HG02981 (cell line): ENCODE results near the gene DGCR2.
"Not testable (repeated sequence)": the region's sequence is repeated elsewhere in the genome, so short reads cannot be mapped to it uniquely, and the experiment has no call there.

Source experiments
- ATAC-seq: cut with Tn5 transposase; IDR thresholded peaks from one replicate; pipeline ENCODE4 v1.9.1; 2021; ENCODE audit warnings: mild to moderate bottlenecking, moderate library complexity; ENCODE audit not compliant: unreplicated experiment

The DGCR2 gene, protein sequence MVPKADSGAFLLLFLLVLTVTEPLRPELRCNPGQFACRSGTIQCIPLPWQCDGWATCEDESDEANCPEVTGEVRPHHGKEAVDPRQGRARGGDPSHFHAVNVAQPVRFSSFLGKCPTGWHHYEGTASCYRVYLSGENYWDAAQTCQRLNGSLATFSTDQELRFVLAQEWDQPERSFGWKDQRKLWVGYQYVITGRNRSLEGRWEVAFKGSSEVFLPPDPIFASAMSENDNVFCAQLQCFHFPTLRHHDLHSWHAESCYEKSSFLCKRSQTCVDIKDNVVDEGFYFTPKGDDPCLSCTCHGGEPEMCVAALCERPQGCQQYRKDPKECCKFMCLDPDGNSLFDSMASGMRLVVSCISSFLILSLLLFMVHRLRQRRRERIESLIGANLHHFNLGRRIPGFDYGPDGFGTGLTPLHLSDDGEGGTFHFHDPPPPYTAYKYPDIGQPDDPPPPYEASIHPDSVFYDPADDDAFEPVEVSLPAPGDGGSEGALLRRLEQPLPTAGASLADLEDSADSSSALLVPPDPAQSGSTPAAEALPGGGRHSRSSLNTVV

DNA sequence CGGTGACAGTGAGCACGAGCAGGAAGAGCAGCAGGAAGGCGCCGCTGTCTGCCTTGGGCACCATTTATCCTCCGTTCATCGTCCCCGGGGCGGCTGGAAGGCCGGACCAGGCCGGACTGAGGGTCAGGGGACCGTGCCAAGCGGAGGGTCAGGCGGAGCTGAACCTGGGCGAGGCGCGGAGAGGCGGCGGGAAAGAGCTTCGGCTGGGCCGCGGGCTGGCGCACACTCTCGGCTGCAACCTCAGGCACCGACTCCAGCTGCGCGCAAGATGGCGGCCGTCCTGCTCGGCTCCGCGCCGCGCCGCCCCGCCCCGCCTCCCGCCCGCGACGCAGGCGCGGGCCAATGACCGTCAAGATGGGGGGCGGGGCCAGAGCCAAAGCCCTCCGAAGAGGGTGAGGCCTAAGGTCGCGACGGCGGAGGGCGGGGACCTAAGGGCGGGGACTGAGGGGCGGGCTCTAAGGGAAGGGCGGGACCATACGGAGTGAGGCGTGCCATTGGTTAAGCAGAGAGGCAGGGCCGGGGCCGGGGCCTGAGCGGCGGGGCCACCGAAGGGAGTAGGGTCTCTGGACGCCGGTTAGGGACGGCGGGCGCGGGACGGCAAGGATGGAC, at the start of gene DGCR2:
DGCR2 (minus strand) TSS at position 270 of the 609 bp plus-strand sequence; CDS start at position 64, 206 bp downstream.
- ATAC-seq = peak; percentile 86

DNA sequence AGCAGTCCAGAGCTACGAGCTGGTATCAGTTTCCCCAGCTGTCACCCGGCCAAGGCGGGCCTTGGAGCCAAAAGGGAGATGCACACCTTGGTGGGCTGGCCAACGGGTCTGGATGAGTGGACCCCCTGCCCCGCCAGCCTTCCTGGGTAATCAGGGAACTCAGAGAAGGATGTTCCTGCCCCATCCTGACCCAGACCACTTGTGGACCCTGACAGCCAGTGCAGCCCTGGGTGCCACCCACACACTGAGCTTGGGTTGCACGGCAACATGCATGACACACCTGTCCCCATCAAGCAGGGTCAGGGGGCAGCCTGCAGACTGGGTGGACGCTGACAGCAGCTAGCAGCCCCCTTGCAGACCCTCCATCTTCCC, 47.7 kb upstream of the DGCR2 start:
- no peak for ATAC-seq

DNA sequence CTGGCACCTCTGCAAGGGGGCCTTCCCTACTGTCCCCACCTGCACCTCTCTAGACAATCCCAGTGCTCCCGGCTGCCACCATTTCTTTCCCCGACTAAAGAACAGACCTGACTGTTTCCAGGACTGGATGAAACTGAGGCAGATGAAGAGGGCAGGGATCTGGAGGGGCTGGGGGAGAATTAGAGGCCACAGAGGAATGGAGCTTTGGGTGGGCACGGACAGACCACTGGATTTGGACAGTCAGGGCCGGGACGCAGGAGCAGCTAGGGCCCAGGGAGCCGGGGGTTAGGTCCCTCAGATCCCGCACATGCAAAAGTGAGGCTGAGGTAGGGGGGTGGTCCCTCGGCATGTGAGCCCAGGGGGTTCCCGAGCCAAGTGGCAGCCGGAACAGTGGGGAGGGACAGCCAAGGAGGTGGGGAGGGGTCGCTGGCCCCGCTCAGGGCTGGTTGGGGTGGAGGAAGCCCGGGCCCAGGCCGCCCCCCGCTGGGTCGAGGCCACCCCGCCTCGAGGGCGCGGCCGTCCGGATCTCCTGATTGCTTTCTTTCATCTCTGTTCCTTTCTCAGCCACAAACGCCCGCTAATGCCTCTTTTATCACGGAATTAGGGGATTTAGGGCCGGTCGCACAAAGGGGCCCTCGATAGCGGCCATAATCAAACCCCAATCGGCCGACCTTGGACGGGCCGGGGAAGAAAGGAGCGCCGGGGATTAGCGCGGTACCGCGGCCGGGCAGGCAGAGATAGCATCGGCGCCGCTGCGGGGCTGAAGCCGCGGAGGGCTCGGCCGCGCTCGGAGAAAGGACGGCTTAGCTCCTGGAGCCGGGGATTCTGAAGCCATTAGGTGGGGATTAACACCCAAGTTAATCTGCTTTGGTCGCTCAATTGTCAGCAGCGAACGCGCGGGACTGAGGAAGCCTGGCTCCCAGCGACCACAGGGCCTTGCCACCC, 47.1 kb upstream of the DGCR2 start:
- ATAC-seq = no peak

DNA sequence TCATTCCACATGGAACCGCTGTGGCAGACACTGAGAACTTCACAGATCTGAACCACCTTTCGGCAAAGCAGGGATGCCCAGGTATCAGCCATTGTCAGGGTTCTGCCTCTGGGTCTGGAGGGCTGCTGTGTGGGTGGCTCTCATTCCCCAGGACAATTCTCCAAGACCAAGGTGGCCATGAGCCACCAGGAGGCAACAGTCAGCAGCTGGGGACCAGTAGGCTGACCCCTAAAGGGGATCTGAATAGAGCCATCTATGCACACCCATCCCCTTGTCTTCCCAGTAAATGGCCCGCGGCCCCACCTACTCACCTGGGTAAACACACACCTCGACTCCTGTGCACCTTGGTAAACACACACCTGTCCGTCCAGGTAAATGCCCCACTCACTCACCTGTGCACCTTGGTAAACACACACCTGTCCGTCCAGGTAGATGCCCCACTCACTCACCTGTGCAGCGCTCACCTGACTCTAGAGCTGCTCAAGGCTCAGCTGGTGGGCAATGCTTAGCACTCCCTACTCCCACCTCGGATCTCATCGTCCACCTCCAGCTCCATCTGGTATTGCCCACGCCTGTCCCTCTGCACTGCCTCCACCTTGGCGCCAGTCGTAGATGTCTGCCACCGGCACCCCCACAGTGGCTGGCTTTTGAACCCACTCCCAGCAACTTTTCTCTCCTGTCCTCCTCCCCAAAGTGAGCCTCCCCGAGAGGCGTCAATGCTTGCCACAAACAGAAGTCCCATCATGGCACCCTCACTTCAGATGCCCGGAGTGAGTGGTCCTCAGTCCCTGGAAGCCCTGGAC, 46.1 kb upstream of the DGCR2 start:
- ATAC-seq = no peak

DNA sequence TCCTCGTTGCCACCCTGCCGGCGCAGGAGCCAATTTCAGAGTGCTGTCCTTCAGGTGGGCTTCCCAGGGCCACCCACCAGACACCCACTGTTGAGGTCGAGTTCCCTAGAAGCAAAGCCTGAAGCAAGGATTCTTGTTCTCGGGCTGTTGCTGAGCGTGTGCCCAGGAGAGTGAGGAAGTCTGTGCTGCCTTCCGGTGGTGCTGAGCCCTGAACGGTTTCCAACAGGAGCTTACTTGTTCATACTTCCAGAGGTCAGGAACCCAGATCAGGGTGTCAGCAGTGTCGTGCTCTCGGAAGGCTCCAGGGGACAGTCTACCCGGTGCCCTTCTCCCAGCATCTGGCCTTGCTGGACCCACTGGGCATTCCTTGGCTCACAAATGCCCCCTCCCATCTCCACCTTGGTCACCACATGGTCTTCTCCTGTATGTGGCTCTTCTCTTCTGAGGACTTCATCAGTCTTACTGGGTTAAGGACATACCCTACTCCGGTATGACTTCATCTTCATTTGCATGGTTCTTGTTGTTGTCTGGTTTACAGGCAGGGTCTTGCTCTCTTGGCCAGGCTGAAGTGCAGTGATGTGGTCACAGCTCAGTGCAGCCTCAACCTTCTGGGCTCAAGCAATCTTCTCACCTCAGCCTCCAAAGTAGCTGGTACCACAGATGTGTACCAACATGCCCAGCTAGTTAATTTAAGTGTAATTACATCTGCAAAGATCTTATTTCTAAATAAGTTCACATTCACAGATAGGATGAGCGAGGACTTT, 45.1 kb upstream of the DGCR2 start:
- ATAC-seq = no peak

DNA sequence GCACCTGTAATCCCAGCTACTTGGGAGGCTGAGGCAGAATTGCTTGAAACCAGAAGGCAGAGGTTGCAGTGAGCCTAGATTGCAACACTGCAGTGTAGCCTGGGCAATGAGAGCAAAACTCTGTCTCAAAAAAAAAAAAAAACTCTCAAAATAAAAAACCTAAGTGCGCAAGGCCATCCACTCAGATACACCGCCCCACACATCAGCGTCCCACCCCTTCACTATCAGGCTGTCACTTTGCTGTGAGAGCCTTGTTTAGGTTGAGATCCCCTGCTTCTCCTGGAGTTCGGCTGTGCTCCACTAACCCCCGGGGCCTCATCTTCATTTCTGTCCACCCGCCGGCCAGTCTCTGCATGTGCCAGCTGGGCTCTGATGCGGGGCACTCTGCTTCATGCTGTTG, 44.2 kb upstream of the DGCR2 start:
- no peak for ATAC-seq

DNA sequence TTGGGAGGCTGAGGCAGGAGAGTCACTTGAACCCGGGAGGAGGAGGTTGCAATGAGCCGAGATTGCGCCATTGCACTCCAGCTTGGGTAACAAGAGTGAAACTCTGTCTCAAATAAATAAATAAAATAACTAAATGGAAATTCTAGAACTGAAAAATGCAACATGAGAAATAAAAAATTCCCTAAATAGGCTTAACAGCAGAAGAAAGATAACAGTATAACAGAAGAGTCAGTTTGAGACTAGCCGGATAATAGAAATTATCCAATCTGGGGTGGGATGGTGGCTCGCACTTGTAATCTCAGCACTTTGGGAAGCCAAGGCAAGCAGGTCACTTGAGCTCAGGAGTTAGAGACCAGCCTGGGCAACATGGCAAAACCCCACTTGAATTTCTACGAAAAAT, 42.2 kb upstream of the DGCR2 start:
- ATAC-seq = no peak

DNA sequence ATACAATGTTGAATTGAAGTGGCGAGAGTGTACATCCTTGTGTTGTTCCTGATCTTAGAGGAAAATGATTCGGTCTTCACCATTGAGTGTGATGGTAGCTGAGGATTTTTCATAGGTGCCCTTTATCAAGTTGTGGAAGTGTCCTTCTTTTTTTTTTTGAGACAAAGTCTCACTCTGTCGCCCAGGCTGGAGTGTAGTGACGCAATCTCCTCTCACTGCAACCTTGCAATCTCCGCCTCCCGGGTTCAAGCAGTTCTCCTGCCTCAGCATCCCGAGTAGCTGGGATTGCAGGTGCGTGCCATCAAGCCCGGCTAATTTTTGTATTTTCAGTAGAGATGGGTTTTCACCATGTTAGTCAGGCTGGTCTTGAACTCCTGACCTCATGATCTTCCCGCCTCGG, 36.4 kb upstream of the DGCR2 start:
- ATAC-seq = not testable (repeated sequence)

DNA sequence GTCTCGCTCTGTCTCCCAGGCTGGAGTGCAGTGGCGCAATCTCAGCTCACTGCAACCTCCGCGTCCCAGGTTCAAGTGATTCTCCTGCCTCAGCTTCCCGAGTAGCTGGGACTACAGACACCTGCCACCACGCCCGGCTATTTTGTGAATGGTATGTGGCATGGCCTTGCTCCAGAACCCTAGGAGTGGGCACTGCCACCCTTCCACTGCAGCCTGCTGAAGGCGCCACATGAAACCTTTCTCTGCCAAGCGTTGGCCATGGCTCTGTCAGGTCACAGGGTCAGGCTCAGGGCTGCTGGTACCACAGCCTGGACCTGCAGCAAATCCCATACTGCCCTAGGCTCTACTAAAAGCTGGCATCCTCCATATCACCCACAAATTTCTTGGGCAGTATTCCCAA, 33.9 kb upstream of the DGCR2 start:
- not testable (repeated sequence) for ATAC-seq

DNA sequence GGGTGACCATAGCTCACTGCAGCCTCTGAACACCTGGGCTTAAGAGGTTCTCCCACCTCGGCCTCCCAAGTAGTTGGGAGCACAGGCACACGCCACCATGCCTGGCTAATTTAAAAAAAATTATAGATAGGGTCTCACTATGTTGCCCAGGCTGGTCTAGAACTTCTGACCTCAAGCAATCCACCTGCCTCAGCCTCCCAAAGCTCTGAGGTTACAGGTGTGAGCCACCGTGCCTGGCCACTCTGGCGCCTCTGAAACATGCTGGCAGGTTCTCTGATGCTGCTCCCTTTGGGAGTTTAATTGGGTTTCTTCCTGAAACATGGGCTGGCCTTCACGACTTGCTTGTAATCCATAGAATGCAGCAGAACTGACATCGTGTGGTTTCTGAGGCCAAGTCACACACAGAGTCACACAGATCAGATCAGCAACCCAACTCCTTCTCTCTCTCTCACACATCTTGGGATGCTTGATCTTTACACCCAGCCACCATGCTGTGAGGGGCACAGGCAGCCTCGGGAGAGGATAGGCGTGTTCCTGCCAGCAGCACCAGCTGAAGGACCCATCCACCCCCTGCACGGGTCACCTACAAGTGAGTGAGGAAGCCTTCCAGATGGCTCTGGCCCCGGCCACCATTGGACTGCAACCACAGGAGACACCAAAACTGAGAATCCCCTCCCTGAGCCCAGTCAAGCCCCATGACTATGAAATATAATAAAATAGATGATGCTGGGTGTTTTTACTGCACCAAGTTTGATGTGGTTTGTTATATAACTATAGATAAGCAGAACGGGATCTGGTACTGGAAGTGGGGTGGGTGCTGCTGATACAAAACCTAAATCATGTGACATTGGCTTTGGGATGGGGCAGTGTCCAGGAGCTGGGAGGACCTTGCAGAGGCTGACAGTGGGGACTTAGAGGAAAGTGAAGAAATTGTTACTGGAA, 31.0 kb upstream of the DGCR2 start:
- no peak for ATAC-seq

DNA sequence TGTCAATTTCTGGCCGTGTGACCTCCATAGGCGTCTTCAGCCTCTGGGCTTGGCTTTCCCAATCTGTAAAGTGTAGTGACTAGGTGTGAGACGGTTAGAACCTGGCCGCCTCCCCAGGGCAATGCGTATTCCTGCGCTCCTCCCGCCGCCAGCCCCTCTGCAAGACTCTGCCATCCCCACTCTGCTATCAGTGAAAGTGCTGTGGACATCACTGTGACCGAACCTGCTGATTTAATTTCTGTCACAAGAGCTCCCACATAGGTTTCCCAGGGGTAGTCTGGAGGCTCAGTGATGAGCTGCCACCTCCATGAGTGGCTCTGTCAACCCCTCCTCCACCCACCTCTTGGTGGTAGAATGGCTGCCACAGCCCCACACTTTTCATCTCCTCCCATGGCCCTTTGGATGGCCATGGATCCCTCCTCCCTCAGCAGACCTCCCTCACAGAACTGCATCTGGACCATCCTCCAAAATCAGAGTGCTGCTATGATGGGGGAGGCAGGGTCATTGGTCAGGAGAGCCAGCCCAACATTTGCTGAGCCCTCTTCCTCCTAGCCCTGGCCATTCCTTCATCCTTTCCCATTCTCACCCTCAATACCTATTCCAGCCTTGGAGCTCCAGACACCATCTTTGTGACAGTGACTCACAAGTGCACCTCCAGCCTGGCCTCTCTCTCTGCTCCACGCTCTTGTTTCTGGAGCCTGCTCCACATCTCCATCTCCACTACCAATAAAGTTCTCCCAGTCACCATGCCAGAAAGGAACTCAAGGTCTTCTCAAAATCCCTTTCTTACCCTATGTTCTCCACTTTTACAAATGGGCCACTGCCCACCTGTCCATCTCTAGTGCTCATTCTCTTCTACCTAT, 29.3 kb upstream of the DGCR2 start:
- no peak for ATAC-seq

DNA sequence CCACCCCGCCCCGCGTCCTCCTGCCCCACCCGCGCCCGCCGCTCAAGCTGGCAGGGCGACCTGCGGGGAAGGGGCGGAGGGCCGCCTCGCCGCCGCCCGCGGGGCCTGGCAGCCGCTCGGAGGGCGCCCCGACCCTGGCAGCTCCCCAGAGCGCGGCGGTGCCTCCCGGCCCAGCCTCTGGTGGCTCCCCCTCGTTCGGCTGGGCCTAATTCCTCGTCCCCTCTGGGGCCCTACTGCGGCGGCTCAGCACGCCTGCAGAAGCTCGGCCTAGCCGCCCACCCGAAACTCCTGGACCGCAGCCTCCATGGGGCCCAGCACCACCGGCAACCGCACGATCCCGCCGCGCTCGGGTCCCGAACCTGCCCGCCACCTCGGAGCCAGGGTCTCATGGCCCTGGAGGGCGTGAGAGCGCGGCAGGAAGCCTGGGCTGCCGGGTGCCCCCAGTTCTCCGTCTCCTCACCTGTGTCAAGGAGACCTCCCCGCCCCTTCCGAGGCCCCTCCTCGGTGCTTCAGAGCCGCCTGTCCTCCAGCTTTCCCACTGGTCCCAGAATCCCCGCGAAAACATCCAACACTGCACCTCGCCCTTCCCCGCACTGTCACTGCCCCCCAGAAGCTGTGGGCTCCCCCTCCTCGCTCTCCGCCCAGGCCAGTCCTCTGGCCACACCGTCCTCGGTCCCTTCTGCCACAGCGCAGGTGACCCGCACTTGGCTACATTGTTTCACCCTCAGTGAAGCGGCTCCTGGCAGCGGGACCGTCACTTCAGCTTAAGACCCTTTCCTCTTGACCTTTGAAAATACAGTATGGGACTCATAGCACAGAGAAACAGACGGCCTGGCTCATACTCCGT, 28.5 kb upstream of the DGCR2 start:
- no peak for ATAC-seq

DNA sequence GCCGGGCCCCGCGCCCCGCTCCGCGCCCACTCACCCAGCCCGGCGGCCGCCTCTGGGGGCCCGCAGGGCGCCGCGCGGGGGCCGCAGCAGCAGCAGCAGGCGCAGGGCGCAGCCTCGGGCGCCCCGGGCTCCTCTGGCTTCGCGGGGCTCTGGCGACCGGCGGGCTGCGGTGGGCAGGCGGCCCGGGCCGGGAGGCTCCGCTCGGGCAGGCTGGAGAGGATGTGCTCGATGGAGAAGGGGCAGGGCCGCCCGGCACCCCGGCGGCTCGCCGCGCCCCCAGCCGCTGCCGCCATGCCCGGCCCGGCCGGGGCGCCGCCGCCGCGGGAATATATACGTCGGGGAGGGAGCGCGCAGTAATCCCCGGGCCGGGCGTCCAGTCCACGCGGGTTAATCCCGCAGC, 27.8 kb upstream of the DGCR2 start, which contains the start of gene GSC2:
GSC2 (minus strand) TSS at position 302 of the 400 bp plus-strand sequence; CDS start at position 293, 9 bp downstream.
- ATAC-seq = no peak

DNA sequence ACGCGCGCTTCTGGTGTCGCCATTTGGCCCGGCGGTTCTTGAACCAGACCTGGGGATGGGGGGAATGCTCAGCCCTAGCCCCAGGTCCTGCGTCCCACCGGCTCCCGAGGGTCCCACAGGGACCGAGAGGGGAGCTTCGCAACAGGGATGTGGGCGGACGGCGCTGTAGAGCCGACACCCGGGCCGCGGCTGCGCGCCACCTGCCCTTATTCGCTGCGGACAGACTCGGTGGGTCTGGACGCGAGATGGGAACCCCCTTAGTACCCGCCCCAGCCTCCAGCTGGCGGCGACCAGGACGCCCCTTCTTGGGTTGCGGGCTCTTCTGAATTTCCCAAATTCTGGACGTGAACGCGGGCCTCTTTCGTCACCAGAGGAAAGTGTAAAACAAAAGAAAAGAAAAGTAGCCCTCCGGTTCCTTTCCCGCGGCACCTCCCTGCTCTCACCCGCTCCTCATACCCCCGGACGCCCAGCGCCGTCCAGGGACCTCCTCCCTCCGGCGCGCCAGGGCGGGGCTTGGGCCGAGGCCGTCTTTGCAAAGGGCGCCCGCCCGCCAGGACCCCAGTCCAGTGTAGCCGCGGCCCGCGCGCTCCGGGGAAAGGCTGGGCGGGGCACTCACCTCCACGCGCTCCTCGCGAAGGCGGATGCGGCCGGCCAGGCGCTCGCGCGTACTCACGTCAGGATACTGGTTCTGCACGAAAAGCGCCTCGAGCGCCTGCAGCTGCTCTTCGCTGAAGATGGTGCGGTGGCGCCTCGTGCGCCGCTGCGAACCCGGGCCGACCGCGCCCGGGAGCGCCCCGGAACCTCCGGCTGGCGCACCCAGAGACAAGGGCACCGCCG, 27.1 kb upstream of the DGCR2 start:
- ATAC-seq = no peak

DNA sequence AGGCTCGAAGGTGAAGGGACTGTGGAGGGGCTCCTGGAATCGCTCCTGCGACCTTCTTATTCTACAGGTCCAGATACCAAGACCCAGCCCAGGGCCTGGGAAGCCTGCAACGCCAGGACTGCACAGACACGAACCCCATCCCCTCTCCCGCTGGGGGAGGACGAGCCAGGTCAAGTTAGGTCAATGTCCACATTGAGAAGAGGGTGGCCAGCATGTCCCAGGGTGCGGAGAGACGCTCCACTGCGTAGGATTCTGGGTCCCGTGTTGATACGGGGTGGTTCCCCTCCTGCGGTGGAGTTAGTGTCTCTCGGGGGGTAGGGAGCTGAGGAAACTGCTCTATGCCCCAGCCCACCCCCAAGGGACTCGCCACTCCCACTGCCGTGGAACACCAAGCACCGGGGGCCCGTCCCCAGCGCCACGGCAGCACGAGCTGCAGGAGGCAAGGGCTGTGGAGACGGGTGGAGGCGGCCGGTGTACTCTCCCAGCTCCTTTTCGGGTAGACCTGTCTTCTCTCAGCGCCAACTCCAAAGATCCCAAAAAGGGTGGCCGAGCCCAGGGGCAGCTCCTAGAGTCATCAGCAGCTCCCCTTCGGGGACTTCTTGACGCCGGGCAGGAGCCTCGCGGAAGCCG, 26.3 kb upstream of the DGCR2 start:
- ATAC-seq = no peak
